CD4-positive, CD25-positive, alpha-beta regulatory T cell (primary cell): ENCODE data around the gene GABRD. TPM values are rescaled to one million over a fixed set of nuclear protein-coding genes. Genes with fewer than 3 reads are reported as not detected.

Experiments
- ATAC-seq, 2 donors: fragments of 150-1000 bp; cut with Tn5 transposase; one replicate each; pipeline ENCODE4 v1.10.0; 2021; ENCODE audit warnings: low read depth in 2 of 2, moderate number of reproducible peaks in 2 of 2, moderate library complexity in 1 of 2
- DNase-seq, 3 donors: peaks; one replicate each; pipeline versions ENCODE4 v3.0.0 to v3.0.0-alpha.2; 2012 to 2022; ENCODE audit warnings: mixed read lengths in 1 of 3
- H3K27ac ChIP-seq: one replicate; pipeline ENCODE4 v1.7.0; 2013; ENCODE audit warnings: mild to moderate bottlenecking, low read length; ENCODE audit not compliant: insufficient read depth, poor library complexity, severe bottlenecking
- H3K27me3 ChIP-seq: one replicate; pipeline ENCODE4 v1.7.0; 2013; ENCODE audit warnings: low read length; ENCODE audit not compliant: control insufficient read depth, insufficient read depth
- H3K36me3 ChIP-seq: one replicate; pipeline ENCODE4 v1.7.0; 2013; ENCODE audit warnings: mild to moderate bottlenecking, low read length, moderate library complexity; ENCODE audit not compliant: control insufficient read depth, insufficient read depth
- H3K4me1 ChIP-seq: 2 replicates; pipeline ENCODE4 v1.7.0; 2013; ENCODE audit warnings: mild to moderate bottlenecking, low read length; ENCODE audit not compliant: insufficient read depth, control insufficient read depth, poor library complexity, severe bottlenecking
- H3K4me3 ChIP-seq: one replicate; pipeline ENCODE4 v1.7.0; 2013; ENCODE audit warnings: low read depth, mild to moderate bottlenecking, low read length, moderate library complexity
- H3K9me3 ChIP-seq, 2 experiments: 1 replicate in 1 of 2; 2 replicates in 1 of 2; pipeline ENCODE4 v1.7.0; 2013; ENCODE audit warnings: low read length in 2 of 2, mild to moderate bottlenecking in 1 of 2, moderate library complexity in 1 of 2; ENCODE audit not compliant: control insufficient read depth in 2 of 2
- H3K27ac Mint-ChIP-seq, 3 donors: one replicate each; pipeline ENCODE4 v1.8.0; 2020 to 2022; ENCODE audit warnings: mild to moderate bottlenecking in 3 of 3, mixed read lengths in 3 of 3, moderate library complexity in 2 of 3
- H3K27me3 Mint-ChIP-seq: one replicate; pipeline ENCODE4 v1.8.0; 2022; ENCODE audit warnings: mild to moderate bottlenecking, mixed read lengths
- H3K36me3 Mint-ChIP-seq: one replicate; pipeline ENCODE4 v1.8.0; 2020; ENCODE audit warnings: mixed read lengths
- H3K4me1 Mint-ChIP-seq, 4 donors: one replicate each; pipeline ENCODE4 v1.8.0; 2020 to 2022; ENCODE audit warnings: mixed read lengths in 4 of 4, mild to moderate bottlenecking in 1 of 4
- H3K4me3 Mint-ChIP-seq, 4 donors: one replicate each; pipeline ENCODE4 v1.8.0; 2020 to 2022; ENCODE audit warnings: mild to moderate bottlenecking in 4 of 4, mixed read lengths in 4 of 4, moderate library complexity in 3 of 4
- H3K9me3 Mint-ChIP-seq, 7 donors: one replicate each; pipeline ENCODE4 v1.8.0; 2020 to 2022; ENCODE audit warnings: mixed read lengths in 7 of 7, mild to moderate bottlenecking in 3 of 7, moderate library complexity in 2 of 7
- polyA plus RNA-seq, 4 donors: library from polyadenylated mRNA; unstranded; fragments of 300-500 nt; fragmentation: Illumina TruSeq; gene quantifications; one replicate each; pipeline ENCODE4 v1.2.3, GENCODE V29; 2021
- total RNA-seq: library from RNA; stranded (reverse); gene quantifications from one replicate; pipeline ENCODE4 v1.2.3, GENCODE V29; 2022

Gene GABRD
- total and polyA plus RNA-seq, 5 donors from 2014 or later = 0.22 TPM; not detected in 4

GRCh38 chr1:2029561-2029960 lies 10.4 kb downstream of the GABRD start:
- Histone ChIP-seq H3K4me3 (no peak overlapping the region), H3K27ac (no peak overlapping the region), H3K36me3 (no peaks in the 10 kb centered on the region), H3K4me1 (peaks cover 4% of the 10 kb centered on the region), H3K9me3 (no peaks in the 10 kb centered on the region), H3K27me3 (no peaks in the 10 kb centered on the region)
- Mint-ChIP-seq H3K4me3 (no peak overlapping the region), H3K27me3 (no peaks in the 10 kb centered on the region), H3K9me3 (no peaks in the 10 kb centered on the region), H3K27ac (peak overlapping the region in 1 of 3 donors; percentile 52), H3K4me1 (peaks cover 0 to 8% (median 0%) of the 10 kb centered on the region in 4 donors), H3K36me3 (no peaks in the 10 kb centered on the region)
- DNase-seq (no peak), ATAC-seq (no peak)

GRCh38 chr1:2030076-2030871 lies 11.1 kb downstream of the GABRD start:
- Histone ChIP-seq H3K4me1 (peaks cover 4% of the 10 kb centered on the region), H3K9me3 (no peaks in the 10 kb centered on the region), H3K27me3 (no peaks in the 10 kb centered on the region), H3K36me3 (no peaks in the 10 kb centered on the region), H3K4me3 (no peak overlapping the region), H3K27ac (no peak overlapping the region)
- no peak for DNase-seq
- H3K27me3 Mint-ChIP-seq = no peaks in the 10 kb centered on the region
- no peak for ATAC-seq
- no peak overlapping the region for H3K27ac Mint-ChIP-seq
- H3K4me1 Mint-ChIP-seq = peaks cover 0 to 8% (median 0%) of the 10 kb centered on the region in 4 donors
- H3K9me3 Mint-ChIP-seq = no peaks in the 10 kb centered on the region
- H3K36me3 Mint-ChIP-seq = no peaks in the 10 kb centered on the region
- H3K4me3 Mint-ChIP-seq = no peak overlapping the region

- Mint-ChIP-seq H3K36me3 (no peaks in the 10 kb centered on the region), H3K27me3 (no peaks in the 10 kb centered on the region), H3K9me3 (no peaks in the 10 kb centered on the region), H3K27ac (no peak overlapping the region), H3K4me1 (peaks cover 0 to 5% (median 0%) of the 10 kb centered on the region in 4 donors), H3K4me3 (no peak overlapping the region)
- DNase-seq (no peak), ATAC-seq (no peak)
- H3K4me3 ChIP-seq = no peak overlapping the region
- H3K36me3 ChIP-seq = no peaks in the 10 kb centered on the region
- H3K9me3 ChIP-seq = no peaks in the 10 kb centered on the region
- H3K27ac ChIP-seq = no peak overlapping the region
- H3K4me1 ChIP-seq = no peaks in the 10 kb centered on the region
- no peaks in the 10 kb centered on the region for H3K27me3 ChIP-seq
These were observed 12.7 kb downstream of the GABRD start for GRCh38 chr1:2031546-2032540.

- H3K27ac ChIP-seq = no peak overlapping the region
- no peaks in the 10 kb centered on the region for H3K27me3 ChIP-seq
- Mint-ChIP-seq H3K9me3 (no peaks in the 10 kb centered on the region), H3K4me3 (no peak overlapping the region), H3K36me3 (no peaks in the 10 kb centered on the region), H3K27ac (no peak overlapping the region), H3K27me3 (no peaks in the 10 kb centered on the region), H3K4me1 (no peaks in the 10 kb centered on the region)
- H3K36me3 ChIP-seq = no peaks in the 10 kb centered on the region
- no peak for DNase-seq
- H3K4me1 ChIP-seq = no peaks in the 10 kb centered on the region
- no peaks in the 10 kb centered on the region for H3K9me3 ChIP-seq
- no peak overlapping the region for H3K4me3 ChIP-seq
- ATAC-seq = no peak
These were observed 13.6 kb downstream of the GABRD start for GRCh38 chr1:2032737-2033136.

- Histone ChIP-seq H3K27me3 (no peaks in the 10 kb centered on the region), H3K27ac (no peak overlapping the region), H3K9me3 (no peaks in the 10 kb centered on the region), H3K4me1 (no peaks in the 10 kb centered on the region), H3K4me3 (no peak overlapping the region), H3K36me3 (no peaks in the 10 kb centered on the region)
- no peak overlapping the region for H3K4me3 Mint-ChIP-seq
- ATAC-seq = no peak
- H3K27ac Mint-ChIP-seq = no peak overlapping the region
- DNase-seq = no peak
- H3K27me3 Mint-ChIP-seq = no peaks in the 10 kb centered on the region
- no peaks in the 10 kb centered on the region for H3K9me3 Mint-ChIP-seq
- no peaks in the 10 kb centered on the region for H3K36me3 Mint-ChIP-seq
- no peaks in the 10 kb centered on the region for H3K4me1 Mint-ChIP-seq
These were observed 14.0 kb downstream of the GABRD start for GRCh38 chr1:2033165-2033564.

GRCh38 chr1:2036287-2036686 lies 17.1 kb downstream of the GABRD start:
- ATAC-seq = no peak
- Mint-ChIP-seq H3K27ac (no peak overlapping the region), H3K27me3 (no peaks in the 10 kb centered on the region), H3K9me3 (no peaks in the 10 kb centered on the region), H3K4me3 (no peak overlapping the region), H3K36me3 (no peaks in the 10 kb centered on the region), H3K4me1 (no peaks in the 10 kb centered on the region)
- Histone ChIP-seq H3K36me3 (no peaks in the 10 kb centered on the region), H3K27me3 (no peaks in the 10 kb centered on the region), H3K27ac (no peak overlapping the region), H3K9me3 (no peaks in the 10 kb centered on the region), H3K4me3 (no peak overlapping the region), H3K4me1 (no peaks in the 10 kb centered on the region)
- no peak for DNase-seq

GRCh38 chr1:2037314-2037979 lies 18.3 kb downstream of the GABRD start:
- Mint-ChIP-seq H3K4me1 (no peaks in the 10 kb centered on the region), H3K36me3 (no peaks in the 10 kb centered on the region), H3K27ac (no peak overlapping the region), H3K27me3 (no peaks in the 10 kb centered on the region), H3K9me3 (no peaks in the 10 kb centered on the region), H3K4me3 (no peak overlapping the region)
- Histone ChIP-seq H3K4me1 (no peaks in the 10 kb centered on the region), H3K36me3 (no peaks in the 10 kb centered on the region), H3K9me3 (no peaks in the 10 kb centered on the region), H3K4me3 (no peak overlapping the region), H3K27ac (no peak overlapping the region), H3K27me3 (no peaks in the 10 kb centered on the region)
- no peak for ATAC-seq
- DNase-seq = no peak
